Natural killer cell treated with Interleukin-12 subunit alpha and Interleukin-12 subunit beta and Interleukin-15 and Interleukin-18, amount 100 ng/mL, for 72 hours (primary cell): Measurements from ENCODE around the gene C2orf72. TPM values are rescaled to one million over a fixed set of nuclear protein-coding genes. Genes with fewer than 3 reads are reported as not detected.
A peak's percentile ranks its signal among the peaks of the same experiment; 100 is the strongest.
"Not testable (repeated sequence)": the region's sequence is repeated elsewhere in the genome, so short reads cannot be mapped to it uniquely, and the experiment has no call there.

Experiments
- ATAC-seq, 2 donors: fragments of 150-1000 bp; cut with Tn5 transposase in 1 of 2; sonication (Bioruptor Pico), chemical (Tn5 transposase) in 1 of 2; 2 replicates each; pipeline ENCODE4 v1.10.0; 2021
- DNase-seq: peaks from one replicate; pipeline ENCODE4 v3.0.0; 2022; ENCODE audit warnings: low spot score
- H3K27ac Mint-ChIP-seq, 2 donors: 1 replicate in 1 of 2; 2 replicates in 1 of 2; pipeline ENCODE4 v1.8.0; 2022; ENCODE audit warnings: mixed read lengths in 2 of 2, mild to moderate bottlenecking in 1 of 2, moderate library complexity in 1 of 2
- H3K27me3 Mint-ChIP-seq, 2 donors: 1 replicate in 1 of 2; 2 replicates in 1 of 2; pipeline ENCODE4 v1.8.0; 2022; ENCODE audit warnings: mixed read lengths in 2 of 2
- H3K36me3 Mint-ChIP-seq: one replicate; pipeline ENCODE4 v1.8.0; 2022; ENCODE audit warnings: mixed read lengths
- H3K4me1 Mint-ChIP-seq, 2 donors: 1 replicate in 1 of 2; 2 replicates in 1 of 2; pipeline ENCODE4 v1.8.0; 2022; ENCODE audit warnings: low read depth in 2 of 2, mixed read lengths in 2 of 2, mild to moderate bottlenecking in 1 of 2
- H3K4me3 Mint-ChIP-seq: one replicate; pipeline ENCODE4 v1.8.0; 2022; ENCODE audit warnings: mixed read lengths
- H3K9me3 Mint-ChIP-seq: 2 replicates; pipeline ENCODE4 v1.8.0; 2022; ENCODE audit warnings: mixed read lengths
- total RNA-seq, 2 donors: library from RNA; stranded (reverse); gene quantifications; one replicate each; pipeline ENCODE4 v1.2.3, GENCODE V29; 2022

The C2orf72 gene
- total RNA-seq, 2 donors from 2014 or later: 0.36 to 2.2 TPM

GRCh38 chr2:231004930-231005329 is 32.4 kb upstream of the C2orf72 start:
- peaks cover 5 to 11% of the 10 kb centered on the region in 2 donors for H3K4me1 Mint-ChIP-seq
- H3K36me3 Mint-ChIP-seq: peaks cover 13% of the 10 kb centered on the region
- peak overlapping the region; percentile 5 for H3K4me3 Mint-ChIP-seq
- peaks cover 41 to 47% of the 10 kb centered on the region in 2 donors for H3K27me3 Mint-ChIP-seq
- not testable (repeated sequence) for ATAC-seq, H3K9me3 Mint-ChIP-seq, DNase-seq, H3K27ac Mint-ChIP-seq

GRCh38 chr2:231007286-231008098 is 29.8 kb upstream of the C2orf72 start:
- ATAC-seq (no peak), DNase-seq (no peak)
- peaks cover 10% of the 10 kb centered on the region for H3K9me3 Mint-ChIP-seq
- peaks cover 32 to 37% of the 10 kb centered on the region in 2 donors for H3K27me3 Mint-ChIP-seq
- peaks cover 13% of the 10 kb centered on the region for H3K36me3 Mint-ChIP-seq
- peaks cover 5 to 11% of the 10 kb centered on the region in 2 donors for H3K4me1 Mint-ChIP-seq
- no peak overlapping the region for H3K27ac Mint-ChIP-seq
- H3K4me3 Mint-ChIP-seq: no peak overlapping the region

- peaks cover 5 to 11% of the 10 kb centered on the region in 2 donors for H3K4me1 Mint-ChIP-seq
- DNase-seq (no peak), ATAC-seq (no peak)
- H3K9me3 Mint-ChIP-seq: peaks cover 10% of the 10 kb centered on the region
- no peak overlapping the region for H3K4me3 Mint-ChIP-seq
- no peak overlapping the region for H3K27ac Mint-ChIP-seq
- H3K36me3 Mint-ChIP-seq: peaks cover 13% of the 10 kb centered on the region
- H3K27me3 Mint-ChIP-seq: peaks cover 31 to 42% of the 10 kb centered on the region in 2 donors
Measured at GRCh38 chr2:231008131-231008530, 29.2 kb upstream of the C2orf72 start.

GRCh38 chr2:231009236-231009919 is 27.9 kb upstream of the C2orf72 start:
- no peak for DNase-seq
- Mint-ChIP-seq H3K4me1 (peaks cover 5 to 11% of the 10 kb centered on the region in 2 donors), H3K36me3 (peaks cover 13% of the 10 kb centered on the region), H3K4me3 (no peak overlapping the region), H3K9me3 (peaks cover 10% of the 10 kb centered on the region), H3K27ac (no peak overlapping the region), H3K27me3 (peaks cover 28 to 46% of the 10 kb centered on the region in 2 donors)
- ATAC-seq: no peak

- peaks cover 4% of the 10 kb centered on the region for H3K9me3 Mint-ChIP-seq
- no peak overlapping the region for H3K4me3 Mint-ChIP-seq
- H3K27me3 Mint-ChIP-seq: peaks cover 31 to 46% of the 10 kb centered on the region in 2 donors
- H3K4me1 Mint-ChIP-seq: peaks cover 0 to 5% of the 10 kb centered on the region in 2 donors
- ATAC-seq: no peak
- no peak for DNase-seq
- H3K36me3 Mint-ChIP-seq: peaks cover 5% of the 10 kb centered on the region
- H3K27ac Mint-ChIP-seq: no peak overlapping the region
Measured at GRCh38 chr2:231010201-231010730, 27.1 kb upstream of the C2orf72 start.

GRCh38 chr2:231011526-231011925 is 25.8 kb upstream of the C2orf72 start:
- Mint-ChIP-seq H3K4me3 (no peak overlapping the region), H3K27me3 (peaks cover 31 to 48% of the 10 kb centered on the region in 2 donors), H3K36me3 (no peaks in the 10 kb centered on the region), H3K27ac (no peak overlapping the region), H3K9me3 (no peaks in the 10 kb centered on the region), H3K4me1 (no peaks in the 10 kb centered on the region)
- ATAC-seq (no peak), DNase-seq (no peak)

- Mint-ChIP-seq H3K36me3 (no peaks in the 10 kb centered on the region), H3K9me3 (no peaks in the 10 kb centered on the region), H3K27ac (no peak overlapping the region), H3K4me1 (no peaks in the 10 kb centered on the region), H3K27me3 (peaks cover 33 to 55% of the 10 kb centered on the region in 2 donors), H3K4me3 (no peak overlapping the region)
- ATAC-seq (no peak), DNase-seq (no peak)
Measured at GRCh38 chr2:231012463-231012862, 24.9 kb upstream of the C2orf72 start.

- no peaks in the 10 kb centered on the region for H3K9me3 Mint-ChIP-seq
- H3K4me3 Mint-ChIP-seq: no peak overlapping the region
- DNase-seq (no peak), ATAC-seq (no peak)
- no peaks in the 10 kb centered on the region for H3K36me3 Mint-ChIP-seq
- H3K27me3 Mint-ChIP-seq: peaks cover 31 to 58% of the 10 kb centered on the region in 2 donors
- H3K4me1 Mint-ChIP-seq: no peaks in the 10 kb centered on the region
- no peak overlapping the region for H3K27ac Mint-ChIP-seq
Measured at GRCh38 chr2:231013820-231014219, 23.5 kb upstream of the C2orf72 start.

GRCh38 chr2:231015478-231015877 is 21.8 kb upstream of the C2orf72 start:
- H3K9me3 Mint-ChIP-seq: no peaks in the 10 kb centered on the region
- no peaks in the 10 kb centered on the region for H3K36me3 Mint-ChIP-seq
- DNase-seq: no peak
- H3K27me3 Mint-ChIP-seq: peaks cover 32 to 57% of the 10 kb centered on the region in 2 donors
- H3K4me3 Mint-ChIP-seq: no peak overlapping the region
- ATAC-seq: no peak
- no peak overlapping the region for H3K27ac Mint-ChIP-seq
- no peaks in the 10 kb centered on the region for H3K4me1 Mint-ChIP-seq

GRCh38 chr2:231015926-231016325 is 21.4 kb upstream of the C2orf72 start:
- DNase-seq: no peak
- H3K36me3 Mint-ChIP-seq: no peaks in the 10 kb centered on the region
- peaks cover 35 to 55% of the 10 kb centered on the region in 2 donors for H3K27me3 Mint-ChIP-seq
- no peaks in the 10 kb centered on the region for H3K9me3 Mint-ChIP-seq
- no peak overlapping the region for H3K4me3 Mint-ChIP-seq
- no peak overlapping the region for H3K27ac Mint-ChIP-seq
- no peaks in the 10 kb centered on the region for H3K4me1 Mint-ChIP-seq
- no peak for ATAC-seq

- H3K27ac Mint-ChIP-seq: peak overlapping the region in 1 of 2 donors; percentile 34
- ATAC-seq (no peak), DNase-seq (no peak)
- no peaks in the 10 kb centered on the region for H3K36me3 Mint-ChIP-seq
- H3K4me1 Mint-ChIP-seq: no peaks in the 10 kb centered on the region
- H3K27me3 Mint-ChIP-seq: peaks cover 40 to 53% of the 10 kb centered on the region in 2 donors
- H3K9me3 Mint-ChIP-seq: no peaks in the 10 kb centered on the region
- H3K4me3 Mint-ChIP-seq: no peak overlapping the region
Measured at GRCh38 chr2:231016566-231017230, 20.6 kb upstream of the C2orf72 start.

GRCh38 chr2:231017231-231017598 is 20.1 kb upstream of the C2orf72 start:
- Mint-ChIP-seq H3K27me3 (peaks cover 36 to 48% of the 10 kb centered on the region in 2 donors), H3K4me1 (no peaks in the 10 kb centered on the region), H3K36me3 (no peaks in the 10 kb centered on the region), H3K9me3 (no peaks in the 10 kb centered on the region), H3K4me3 (no peak overlapping the region), H3K27ac (peak overlapping the region in 1 of 2 donors; percentile 34)
- ATAC-seq (no peak), DNase-seq (no peak)

- DNase-seq: no peak
- Mint-ChIP-seq H3K27me3 (peaks cover 32 to 42% of the 10 kb centered on the region in 2 donors), H3K36me3 (no peaks in the 10 kb centered on the region), H3K9me3 (no peaks in the 10 kb centered on the region), H3K27ac (no peak overlapping the region), H3K4me3 (no peak overlapping the region), H3K4me1 (no peaks in the 10 kb centered on the region)
- ATAC-seq: no peak
Measured at GRCh38 chr2:231018184-231018583, 19.1 kb upstream of the C2orf72 start.
